SK-N-SH (cell line): ENCODE measurements around the gene CUL3.
A peak's percentile ranks its signal among the peaks of the same experiment; 100 is the strongest.

Source experiments
- CHD2 ChIP-seq: fragments of 150-350 bp; IDR thresholded peaks from 2 replicates; pipeline ENCODE4 v1.6.1; 2018; ENCODE audit warnings: low read length; ENCODE audit not compliant: partially characterized antibody
- GABPA ChIP-seq: IDR thresholded peaks from 2 replicates; pipeline ENCODE4 v1.4.0; 2012; ENCODE audit warnings: low read depth, mild to moderate bottlenecking
- POLR2AphosphoS5 ChIP-seq: IDR thresholded peaks from 2 replicates; pipeline ENCODE4 v1.6.1; 2012; ENCODE audit warnings: low read depth, low read length
- RAD21 ChIP-seq: IDR thresholded peaks from 2 replicates; pipeline ENCODE4 v1.6.1; 2012; ENCODE audit warnings: mild to moderate bottlenecking, low read length
- SIN3A ChIP-seq: IDR thresholded peaks from 2 replicates; pipeline ENCODE4 v1.6.1; 2012; ENCODE audit warnings: low read depth, mild to moderate bottlenecking, low read length, moderate library complexity, borderline replicate concordance
- TCF12 ChIP-seq: IDR thresholded peaks from 2 replicates; pipeline ENCODE4 v1.4.0; 2012
- TF ChIP-seq, protein P1 (sequence below): fragments of 200-600 bp; sonication (generic); IDR thresholded peaks from 2 replicates; pipeline ENCODE4 v1.6.1; 2017; ENCODE audit warnings: antibody characterized with exemption, mild to moderate bottlenecking, moderate library complexity
- TF ChIP-seq, protein P2 (sequence below): IDR thresholded peaks from 2 replicates; pipeline ENCODE4 v1.6.1; 2012; ENCODE audit warnings: mild to moderate bottlenecking, low read depth, low read length, moderate library complexity

DNA sequence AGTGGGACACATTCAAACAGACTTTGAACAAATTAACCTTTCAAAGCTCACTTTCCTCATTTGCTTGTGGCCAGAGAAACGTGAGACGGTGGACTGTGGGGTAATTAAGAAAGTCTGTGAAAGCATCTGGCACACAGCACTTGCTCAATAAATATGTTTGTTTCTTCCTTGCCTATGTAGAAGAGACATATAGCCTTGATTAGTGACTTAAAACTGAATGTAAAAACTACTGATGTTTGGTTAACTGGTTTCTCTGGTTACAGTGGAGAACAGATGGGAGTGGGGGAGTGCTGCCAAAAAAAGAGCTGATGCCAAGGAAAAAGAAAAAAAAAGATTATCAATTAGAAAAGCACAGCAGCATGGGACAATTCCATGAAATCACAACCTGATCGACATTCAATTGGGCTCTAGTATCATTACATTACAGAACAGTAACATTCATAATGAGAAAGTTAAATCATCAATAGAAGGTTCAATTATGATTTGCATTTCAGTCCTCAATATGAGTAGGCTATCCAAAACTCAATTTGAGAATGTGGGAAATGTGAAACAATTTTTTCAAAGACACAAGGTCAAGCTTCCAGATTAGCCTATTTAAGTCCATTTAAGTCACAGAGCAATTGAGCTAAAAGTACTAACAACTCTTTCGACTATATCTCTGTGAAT lies 14.7 kb downstream of the CUL3 start:
- TF ChIP-seq, protein P1, sequence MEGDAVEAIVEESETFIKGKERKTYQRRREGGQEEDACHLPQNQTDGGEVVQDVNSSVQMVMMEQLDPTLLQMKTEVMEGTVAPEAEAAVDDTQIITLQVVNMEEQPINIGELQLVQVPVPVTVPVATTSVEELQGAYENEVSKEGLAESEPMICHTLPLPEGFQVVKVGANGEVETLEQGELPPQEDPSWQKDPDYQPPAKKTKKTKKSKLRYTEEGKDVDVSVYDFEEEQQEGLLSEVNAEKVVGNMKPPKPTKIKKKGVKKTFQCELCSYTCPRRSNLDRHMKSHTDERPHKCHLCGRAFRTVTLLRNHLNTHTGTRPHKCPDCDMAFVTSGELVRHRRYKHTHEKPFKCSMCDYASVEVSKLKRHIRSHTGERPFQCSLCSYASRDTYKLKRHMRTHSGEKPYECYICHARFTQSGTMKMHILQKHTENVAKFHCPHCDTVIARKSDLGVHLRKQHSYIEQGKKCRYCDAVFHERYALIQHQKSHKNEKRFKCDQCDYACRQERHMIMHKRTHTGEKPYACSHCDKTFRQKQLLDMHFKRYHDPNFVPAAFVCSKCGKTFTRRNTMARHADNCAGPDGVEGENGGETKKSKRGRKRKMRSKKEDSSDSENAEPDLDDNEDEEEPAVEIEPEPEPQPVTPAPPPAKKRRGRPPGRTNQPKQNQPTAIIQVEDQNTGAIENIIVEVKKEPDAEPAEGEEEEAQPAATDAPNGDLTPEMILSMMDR = no peak
- TF ChIP-seq CHD2 (no peak), GABPA (no peak), SIN3A (no peak), RAD21 (no peak), POLR2AphosphoS5 (no peak), TCF12 (0 out of 2 replicates have a peak, but pooled peaks have one; percentile 7)
- TF ChIP-seq, protein P2, sequence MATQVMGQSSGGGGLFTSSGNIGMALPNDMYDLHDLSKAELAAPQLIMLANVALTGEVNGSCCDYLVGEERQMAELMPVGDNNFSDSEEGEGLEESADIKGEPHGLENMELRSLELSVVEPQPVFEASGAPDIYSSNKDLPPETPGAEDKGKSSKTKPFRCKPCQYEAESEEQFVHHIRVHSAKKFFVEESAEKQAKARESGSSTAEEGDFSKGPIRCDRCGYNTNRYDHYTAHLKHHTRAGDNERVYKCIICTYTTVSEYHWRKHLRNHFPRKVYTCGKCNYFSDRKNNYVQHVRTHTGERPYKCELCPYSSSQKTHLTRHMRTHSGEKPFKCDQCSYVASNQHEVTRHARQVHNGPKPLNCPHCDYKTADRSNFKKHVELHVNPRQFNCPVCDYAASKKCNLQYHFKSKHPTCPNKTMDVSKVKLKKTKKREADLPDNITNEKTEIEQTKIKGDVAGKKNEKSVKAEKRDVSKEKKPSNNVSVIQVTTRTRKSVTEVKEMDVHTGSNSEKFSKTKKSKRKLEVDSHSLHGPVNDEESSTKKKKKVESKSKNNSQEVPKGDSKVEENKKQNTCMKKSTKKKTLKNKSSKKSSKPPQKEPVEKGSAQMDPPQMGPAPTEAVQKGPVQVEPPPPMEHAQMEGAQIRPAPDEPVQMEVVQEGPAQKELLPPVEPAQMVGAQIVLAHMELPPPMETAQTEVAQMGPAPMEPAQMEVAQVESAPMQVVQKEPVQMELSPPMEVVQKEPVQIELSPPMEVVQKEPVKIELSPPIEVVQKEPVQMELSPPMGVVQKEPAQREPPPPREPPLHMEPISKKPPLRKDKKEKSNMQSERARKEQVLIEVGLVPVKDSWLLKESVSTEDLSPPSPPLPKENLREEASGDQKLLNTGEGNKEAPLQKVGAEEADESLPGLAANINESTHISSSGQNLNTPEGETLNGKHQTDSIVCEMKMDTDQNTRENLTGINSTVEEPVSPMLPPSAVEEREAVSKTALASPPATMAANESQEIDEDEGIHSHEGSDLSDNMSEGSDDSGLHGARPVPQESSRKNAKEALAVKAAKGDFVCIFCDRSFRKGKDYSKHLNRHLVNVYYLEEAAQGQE = no peak
